ENCODE measurements around the gene ZNF107.
"Not testable (repeated sequence)": the region's sequence is repeated elsewhere in the genome, so short reads cannot be mapped to it uniquely, and the experiment has no call there.

ZNF107 gene

GRCh38 chr7:64655811-64656210 lies 10.1 kb upstream of the ZNF107 start:
- no peaks in the 10 kb centered on the region for H3K27me3 Mint-ChIP-seq (ENCODE audit: low read depth)
- no peak overlapping the region for H3K27ac Mint-ChIP-seq
- H3K4me1 Mint-ChIP-seq: no peaks in the 10 kb centered on the region
- no peak for TF ChIP-seq CTCF (IDR thresholded peaks at IDR 0.05; ENCODE audit: unreplicated experiment in 3 of 3)
- H3K9me3 Mint-ChIP-seq: peaks cover 40% of the 10 kb centered on the region
- no peak overlapping the region for H3K4me3 Mint-ChIP-seq
- no peaks in the 10 kb centered on the region for H3K36me3 Mint-ChIP-seq (ENCODE audit: low read depth)

GRCh38 chr7:64656489-64656888 lies 9.4 kb upstream of the ZNF107 start:
- no peaks in the 10 kb centered on the region for H3K4me1 Mint-ChIP-seq
- TF ChIP-seq CTCF (IDR thresholded peaks at IDR 0.05; ENCODE audit: unreplicated experiment in 3 of 3): no peak
- peaks cover 37% of the 10 kb centered on the region for H3K9me3 Mint-ChIP-seq
- no peaks in the 10 kb centered on the region for H3K36me3 Mint-ChIP-seq (ENCODE audit: low read depth)
- H3K4me3 Mint-ChIP-seq: no peak overlapping the region
- no peaks in the 10 kb centered on the region for H3K27me3 Mint-ChIP-seq (ENCODE audit: low read depth)
- no peak overlapping the region for H3K27ac Mint-ChIP-seq

GRCh38 chr7:64662091-64662490 lies 3.8 kb upstream of the ZNF107 start:
- not testable (repeated sequence) for H3K4me3 Mint-ChIP-seq; H3K4me1 Mint-ChIP-seq; H3K36me3 Mint-ChIP-seq (ENCODE audit: low read depth); H3K27me3 Mint-ChIP-seq (ENCODE audit: low read depth); H3K27ac Mint-ChIP-seq
- peaks cover 16% of the 10 kb centered on the region for H3K9me3 Mint-ChIP-seq

GRCh38 chr7:64666663-64667050 lies 724 bp downstream of the ZNF107 start:
- Mint-ChIP-seq H3K9me3 (peaks cover 18% of the 10 kb centered on the region), H3K4me1 (peaks cover 14% of the 10 kb centered on the region), H3K27ac (peak overlapping the region; percentile 72 to 93 (median 91)), H3K27me3 (ENCODE audit: low read depth) (no peaks in the 10 kb centered on the region), H3K36me3 (ENCODE audit: low read depth) (peaks cover 51% of the 10 kb centered on the region), H3K4me3 (peak overlapping the region; percentile 96 to 98 (median 98))
- no peak for TF ChIP-seq CTCF (IDR thresholded peaks at IDR 0.05; ENCODE audit: unreplicated experiment in 3 of 3)

- Mint-ChIP-seq H3K27ac (peak overlapping the region in 1 of 3 experiments; percentile 40), H3K27me3 (ENCODE audit: low read depth) (no peaks in the 10 kb centered on the region), H3K9me3 (peaks cover 21% of the 10 kb centered on the region), H3K4me3 (peak overlapping the region; percentile 96 to 98 (median 98)), H3K4me1 (peaks cover 14% of the 10 kb centered on the region), H3K36me3 (ENCODE audit: low read depth) (peaks cover 57% of the 10 kb centered on the region)
- TF ChIP-seq CTCF (IDR thresholded peaks at IDR 0.05; ENCODE audit: unreplicated experiment in 3 of 3): no peak
Measured at GRCh38 chr7:64667311-64667710, 1.4 kb downstream of the ZNF107 start.

GRCh38 chr7:64672414-64672813 lies 6.5 kb downstream of the ZNF107 start:
- TF ChIP-seq CTCF (IDR thresholded peaks at IDR 0.05; ENCODE audit: unreplicated experiment in 3 of 3): no peak
- H3K4me3 Mint-ChIP-seq: no peak overlapping the region
- peaks cover 3% of the 10 kb centered on the region for H3K4me1 Mint-ChIP-seq
- H3K36me3 Mint-ChIP-seq (ENCODE audit: low read depth): peaks cover 93% of the 10 kb centered on the region
- no peak overlapping the region for H3K27ac Mint-ChIP-seq
- H3K27me3 Mint-ChIP-seq (ENCODE audit: low read depth): no peaks in the 10 kb centered on the region
- H3K9me3 Mint-ChIP-seq: peaks cover 54% of the 10 kb centered on the region
